Adrenal gland (tissue), 5 donors: ENCODE measurements around the gene ANGEL1.

Source experiments
- POLR2A ChIP-seq, 2 donors: fragments of 450-650 bp; IDR thresholded peaks; one replicate each; pipeline ENCODE4 v1.6.1; 2017; ENCODE audit warnings: antibody characterized with exemption in 2 of 2, mild to moderate bottlenecking in 2 of 2, moderate library complexity in 1 of 2
- TF ChIP-seq, protein P1 (sequence below), 6 experiments: fragments of 450-650 bp in 4 of 6; fragments of 200-600 bp in 2 of 6; sonication (generic) in 1 of 6; IDR thresholded peaks; 1 replicate in 5 of 6; 2 replicates in 1 of 6; pipeline versions ENCODE4 v1.5.1 to v1.8.0; 2016 to 2021; ENCODE audit warnings: antibody characterized with exemption in 6 of 6, mild to moderate bottlenecking in 2 of 6, moderate library complexity in 1 of 6
- donor health status: DM: no; HTN: no; CAD: no.

DNA sequence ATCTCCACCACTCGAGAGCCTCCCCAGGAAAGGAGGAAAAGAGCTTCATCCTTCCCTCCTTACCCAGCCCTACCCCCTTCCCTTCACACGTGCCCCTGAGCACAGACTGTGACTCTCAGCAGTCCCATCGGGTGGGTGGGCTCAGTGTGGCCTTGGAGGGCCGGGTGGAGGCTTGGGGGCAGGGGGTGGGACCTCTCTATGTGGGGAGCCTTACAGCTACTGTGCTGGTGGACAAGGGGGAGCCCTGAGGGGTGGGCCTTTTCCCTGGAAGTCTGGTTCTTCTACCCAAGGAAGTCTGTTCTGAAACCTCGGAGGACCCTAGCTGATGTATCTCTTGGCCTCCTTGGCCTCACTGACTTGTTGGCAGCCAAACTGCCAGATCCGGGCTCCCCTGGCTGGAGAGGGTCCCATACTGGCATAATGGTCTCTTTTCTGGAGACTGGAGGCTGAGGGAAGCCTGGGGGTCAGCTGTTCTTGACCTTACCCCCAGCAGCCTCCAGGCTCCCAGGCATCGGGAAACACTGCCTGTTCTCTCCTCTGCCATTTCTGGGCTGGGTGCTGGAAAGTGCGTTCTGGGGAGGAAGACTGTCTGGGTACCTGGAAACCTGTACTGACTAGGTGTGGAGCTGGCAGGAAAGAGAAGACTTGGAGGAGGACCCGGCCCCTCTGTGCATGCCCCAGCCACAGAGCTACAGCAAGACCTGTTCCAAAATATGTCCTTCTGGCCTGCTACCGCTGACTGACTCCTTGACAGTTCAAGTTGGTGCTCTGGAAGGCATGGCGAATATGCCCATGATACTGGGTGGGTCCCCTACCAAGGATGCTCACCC is 43.8 kb downstream of the ANGEL1 start:
- TF ChIP-seq, protein P1, sequence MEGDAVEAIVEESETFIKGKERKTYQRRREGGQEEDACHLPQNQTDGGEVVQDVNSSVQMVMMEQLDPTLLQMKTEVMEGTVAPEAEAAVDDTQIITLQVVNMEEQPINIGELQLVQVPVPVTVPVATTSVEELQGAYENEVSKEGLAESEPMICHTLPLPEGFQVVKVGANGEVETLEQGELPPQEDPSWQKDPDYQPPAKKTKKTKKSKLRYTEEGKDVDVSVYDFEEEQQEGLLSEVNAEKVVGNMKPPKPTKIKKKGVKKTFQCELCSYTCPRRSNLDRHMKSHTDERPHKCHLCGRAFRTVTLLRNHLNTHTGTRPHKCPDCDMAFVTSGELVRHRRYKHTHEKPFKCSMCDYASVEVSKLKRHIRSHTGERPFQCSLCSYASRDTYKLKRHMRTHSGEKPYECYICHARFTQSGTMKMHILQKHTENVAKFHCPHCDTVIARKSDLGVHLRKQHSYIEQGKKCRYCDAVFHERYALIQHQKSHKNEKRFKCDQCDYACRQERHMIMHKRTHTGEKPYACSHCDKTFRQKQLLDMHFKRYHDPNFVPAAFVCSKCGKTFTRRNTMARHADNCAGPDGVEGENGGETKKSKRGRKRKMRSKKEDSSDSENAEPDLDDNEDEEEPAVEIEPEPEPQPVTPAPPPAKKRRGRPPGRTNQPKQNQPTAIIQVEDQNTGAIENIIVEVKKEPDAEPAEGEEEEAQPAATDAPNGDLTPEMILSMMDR (IDR thresholded peaks at IDR 0.05): no peak
- TF ChIP-seq POLR2A (IDR thresholded peaks at IDR 0.05): no peak
